ENCODE results near the gene PRKD1.

DNA sequence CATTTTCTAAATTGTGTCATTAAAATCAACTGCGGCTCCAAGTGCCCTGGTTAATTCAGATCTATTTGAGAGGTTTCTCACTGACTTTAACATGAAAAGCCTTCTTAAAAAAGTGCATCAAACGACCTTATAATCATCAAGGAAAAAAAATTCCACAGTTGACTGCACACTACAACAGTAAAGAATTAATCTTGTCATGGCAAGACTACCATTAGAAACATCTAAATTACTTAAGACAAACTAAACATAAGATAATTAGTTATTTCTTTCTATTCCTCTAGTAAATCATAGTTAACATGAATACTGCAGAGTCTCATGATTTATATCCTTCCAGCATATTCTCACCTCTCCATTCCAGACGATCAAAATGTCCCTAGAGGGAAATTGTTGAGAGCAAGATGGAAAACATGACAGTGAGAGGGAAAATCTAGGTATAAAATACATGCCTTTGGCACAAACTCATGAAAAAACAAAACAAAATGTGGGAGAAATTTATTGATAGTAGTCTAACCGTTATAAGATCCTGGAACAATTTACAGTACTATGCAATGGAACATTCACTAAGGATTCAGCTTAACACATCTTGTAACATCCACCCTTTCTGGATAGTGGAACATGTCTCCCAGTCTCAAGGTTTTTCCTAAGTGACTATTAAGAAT, 112.5 kb downstream of the PRKD1 start:
- no peak for TF ChIP-seq CTCF (IDR thresholded peaks at IDR 0.05; ENCODE audit: poor library complexity)
- TF ChIP-seq EZH2 (IDR thresholded peaks at IDR 0.05; ENCODE audit: borderline replicate concordance), result no peak
- no peak for TF ChIP-seq EZH2phosphoT487 (IDR thresholded peaks at IDR 0.05; ENCODE audit: low read depth, severe bottlenecking, unreplicated experiment)

All from hepatocyte (in vitro differentiated cells).